ENCODE results near the gene MYO1E. TPM values are rescaled to one million over a fixed set of nuclear protein-coding genes. Genes with fewer than 3 reads are reported as not detected.

Gene MYO1E
- total RNA-seq, 2 donors from 2014 or later, result 252 to 329 TPM

- H3K27ac ChIP-seq, result no peak overlapping the region
- H3K36me3 ChIP-seq, result no peaks in the 10 kb centered on the region
- TF ChIP-seq, protein P1, sequence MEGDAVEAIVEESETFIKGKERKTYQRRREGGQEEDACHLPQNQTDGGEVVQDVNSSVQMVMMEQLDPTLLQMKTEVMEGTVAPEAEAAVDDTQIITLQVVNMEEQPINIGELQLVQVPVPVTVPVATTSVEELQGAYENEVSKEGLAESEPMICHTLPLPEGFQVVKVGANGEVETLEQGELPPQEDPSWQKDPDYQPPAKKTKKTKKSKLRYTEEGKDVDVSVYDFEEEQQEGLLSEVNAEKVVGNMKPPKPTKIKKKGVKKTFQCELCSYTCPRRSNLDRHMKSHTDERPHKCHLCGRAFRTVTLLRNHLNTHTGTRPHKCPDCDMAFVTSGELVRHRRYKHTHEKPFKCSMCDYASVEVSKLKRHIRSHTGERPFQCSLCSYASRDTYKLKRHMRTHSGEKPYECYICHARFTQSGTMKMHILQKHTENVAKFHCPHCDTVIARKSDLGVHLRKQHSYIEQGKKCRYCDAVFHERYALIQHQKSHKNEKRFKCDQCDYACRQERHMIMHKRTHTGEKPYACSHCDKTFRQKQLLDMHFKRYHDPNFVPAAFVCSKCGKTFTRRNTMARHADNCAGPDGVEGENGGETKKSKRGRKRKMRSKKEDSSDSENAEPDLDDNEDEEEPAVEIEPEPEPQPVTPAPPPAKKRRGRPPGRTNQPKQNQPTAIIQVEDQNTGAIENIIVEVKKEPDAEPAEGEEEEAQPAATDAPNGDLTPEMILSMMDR (IDR thresholded peaks at IDR 0.05), result no peak
- H3K9me3 ChIP-seq, result no peaks in the 10 kb centered on the region
- no peak overlapping the region for H3K9ac ChIP-seq (ENCODE audit: low read depth in 2 of 2, low read length in 2 of 2)
- no peaks in the 10 kb centered on the region for H3K27me3 ChIP-seq
- H3K4me1 ChIP-seq, result no peaks in the 10 kb centered on the region
- no peak overlapping the region for H3K4me3 ChIP-seq
- intact Hi-C loops (cut with DNase I), result no loop called here
- no peak for DNase-seq
These were observed 12.4 kb downstream of the MYO1E start for GRCh38 chr15:59360305-59360704.

DNA sequence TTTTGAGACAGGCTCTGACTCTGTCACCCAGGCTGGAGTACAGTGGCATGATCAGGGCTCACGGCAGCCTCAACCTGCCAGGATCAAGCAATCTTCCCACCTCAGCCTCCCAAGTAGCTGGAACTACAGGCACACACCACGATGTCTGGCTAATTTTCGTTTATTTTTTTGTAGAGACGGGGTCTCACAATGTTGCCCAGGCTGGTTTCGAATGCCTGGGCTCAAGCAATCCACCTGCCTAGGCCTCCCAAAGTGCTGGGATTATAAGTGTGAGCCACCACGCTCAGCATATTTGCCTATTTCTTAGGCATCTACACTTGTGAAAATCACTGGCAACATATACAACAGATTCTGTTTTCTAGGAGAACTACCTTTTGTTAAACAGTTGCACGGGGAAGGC, 16.9 kb downstream of the MYO1E start:
- Histone ChIP-seq H3K36me3 (no peaks in the 10 kb centered on the region), H3K4me1 (no peaks in the 10 kb centered on the region), H3K4me3 (no peak overlapping the region), H3K9me3 (no peaks in the 10 kb centered on the region), H3K27ac (no peak overlapping the region), H3K27me3 (no peaks in the 10 kb centered on the region), H3K9ac (ENCODE audit: low read depth in 2 of 2, low read length in 2 of 2) (no peak overlapping the region)
- TF ChIP-seq, protein P1 (IDR thresholded peaks at IDR 0.05), result no peak
- intact Hi-C loops (cut with DNase I), result no loop called here
- no peak for DNase-seq

DNA sequence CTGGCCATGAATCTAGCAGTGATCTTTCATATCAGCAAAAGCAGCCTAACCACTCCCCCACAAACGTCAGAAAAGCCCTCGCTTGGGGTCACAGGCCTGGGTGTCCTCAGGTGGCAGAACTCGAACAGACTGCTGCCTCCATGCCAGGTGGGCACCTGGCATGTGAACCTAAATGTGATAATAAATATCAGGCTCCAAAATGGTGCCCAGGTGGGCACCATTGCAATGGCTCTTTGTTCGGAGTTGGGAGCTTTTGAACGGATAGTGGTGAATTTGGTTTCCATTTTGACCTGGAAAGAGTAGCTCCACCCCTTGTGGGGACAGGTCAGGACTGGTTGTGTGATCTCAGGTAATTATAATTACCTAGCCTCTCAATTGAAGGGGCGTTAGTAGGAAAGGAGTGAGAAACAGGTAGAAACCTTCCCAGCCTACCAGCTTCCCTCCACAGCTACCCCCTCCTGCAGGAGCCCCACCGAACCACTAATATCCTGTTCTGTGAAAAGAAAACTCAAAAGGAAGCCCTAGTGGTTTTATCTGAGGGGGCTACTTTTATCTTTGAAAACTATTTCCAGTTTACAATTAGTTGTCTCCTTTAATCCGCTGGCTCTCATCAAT, 18.1 kb downstream of the MYO1E start:
- no peak for DNase-seq
- Histone ChIP-seq H3K36me3 (no peaks in the 10 kb centered on the region), H3K4me3 (no peak overlapping the region), H3K4me1 (no peaks in the 10 kb centered on the region), H3K9ac (ENCODE audit: low read depth in 2 of 2, low read length in 2 of 2) (no peak overlapping the region), H3K27me3 (no peaks in the 10 kb centered on the region), H3K9me3 (no peaks in the 10 kb centered on the region), H3K27ac (no peak overlapping the region)
- intact Hi-C loops (cut with DNase I), result no loop called here
- TF ChIP-seq, protein P1 (IDR thresholded peaks at IDR 0.05), result no peak

DNA sequence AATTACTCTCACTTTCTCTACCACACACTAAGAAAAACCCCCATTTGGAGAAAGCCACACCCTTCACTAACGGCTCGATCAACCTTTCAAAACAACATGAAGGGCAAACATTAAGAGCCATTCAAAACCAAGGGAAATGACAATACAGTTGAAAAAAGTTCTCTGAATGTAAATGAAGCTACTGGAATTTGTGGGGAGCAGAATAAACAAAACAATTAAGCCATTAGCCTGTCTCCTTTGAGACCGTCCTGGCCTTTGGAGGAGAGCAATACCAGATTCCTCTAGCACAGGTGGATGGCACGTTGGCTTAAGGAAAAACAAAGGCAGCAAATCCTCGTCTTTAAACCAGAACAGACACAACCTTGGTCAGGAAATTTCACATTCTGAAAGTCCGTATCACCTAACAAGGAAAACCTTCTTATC, 18.7 kb downstream of the MYO1E start:
- Histone ChIP-seq H3K4me3 (no peak overlapping the region), H3K36me3 (no peaks in the 10 kb centered on the region), H3K27me3 (no peaks in the 10 kb centered on the region), H3K4me1 (no peaks in the 10 kb centered on the region), H3K9me3 (no peaks in the 10 kb centered on the region), H3K27ac (no peak overlapping the region), H3K9ac (ENCODE audit: low read depth in 2 of 2, low read length in 2 of 2) (no peak overlapping the region)
- intact Hi-C loops (cut with DNase I), result no loop called here
- DNase-seq, result no peak
- TF ChIP-seq, protein P1 (IDR thresholded peaks at IDR 0.05), result no peak

- TF ChIP-seq, protein P1 (IDR thresholded peaks at IDR 0.05), result no peak
- H3K9ac ChIP-seq (ENCODE audit: low read depth in 2 of 2, low read length in 2 of 2), result no peak overlapping the region
- H3K27ac ChIP-seq, result no peak overlapping the region
- no peak for DNase-seq
- no peaks in the 10 kb centered on the region for H3K9me3 ChIP-seq
- H3K36me3 ChIP-seq, result no peaks in the 10 kb centered on the region
- no peak overlapping the region for H3K4me3 ChIP-seq
- no peaks in the 10 kb centered on the region for H3K27me3 ChIP-seq
- intact Hi-C loops (cut with DNase I), result no loop called here
- H3K4me1 ChIP-seq, result no peaks in the 10 kb centered on the region
These were observed 20.0 kb downstream of the MYO1E start for GRCh38 chr15:59352683-59353082.
